Smooth muscle cell of the brain vasculature (primary cell): ENCODE results near the gene LAMA5.

Source experiments
- DNase-seq: peaks from one replicate; pipeline ENCODE4 v3.0.0-alpha.2; 2012; ENCODE audit warnings: low read depth, low spot score

The LAMA5 gene

GRCh38 chr20:62288535-62289105, 78.5 kb downstream of the LAMA5 start:
- no peak for DNase-seq

DNA sequence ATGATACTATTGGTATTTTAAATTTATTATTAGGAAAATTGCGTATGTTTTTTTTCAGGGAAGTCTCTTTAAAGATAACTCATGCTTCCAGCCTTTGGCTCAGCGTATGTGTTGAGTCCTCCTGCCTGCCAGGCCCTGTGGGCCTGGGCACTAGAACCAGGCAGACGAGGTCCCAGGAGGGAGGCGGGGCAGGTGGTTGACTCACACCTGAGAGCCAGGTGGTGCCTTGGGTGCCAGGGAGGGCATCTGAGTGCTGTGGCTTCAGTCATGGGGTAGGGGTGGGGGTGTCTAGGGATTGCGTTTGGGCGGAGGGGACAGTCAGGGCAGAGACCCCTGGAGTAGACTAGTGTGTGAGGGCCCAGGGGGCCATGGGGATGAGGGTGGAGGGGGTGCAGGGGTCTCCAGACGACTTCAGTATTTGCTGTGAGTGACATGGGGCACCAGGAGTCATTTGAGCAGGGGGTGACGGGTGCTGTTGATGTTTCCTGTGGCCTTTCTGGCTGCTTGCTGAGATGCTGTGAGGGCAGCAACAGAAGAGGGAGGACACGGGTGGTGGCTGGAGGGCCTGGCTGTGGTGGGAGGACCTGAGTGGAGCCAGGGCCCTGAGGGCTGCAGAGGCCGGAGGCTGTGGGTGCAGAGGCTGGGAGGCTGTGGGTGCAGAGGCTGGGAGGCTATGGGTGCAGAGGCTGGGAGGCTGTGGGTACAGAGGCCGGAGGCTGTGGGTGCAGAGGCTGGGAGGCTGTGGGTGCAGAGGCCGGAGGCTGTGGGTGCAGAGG, 79.2 kb downstream of the LAMA5 start:
- no peak for DNase-seq

GRCh38 chr20:62287129-62287528, 80.0 kb downstream of the LAMA5 start:
- no peak for DNase-seq

GRCh38 chr20:62286493-62287064, 80.5 kb downstream of the LAMA5 start:
- no peak for DNase-seq

- DNase-seq, result no peak
These were observed 81.4 kb downstream of the LAMA5 start for GRCh38 chr20:62285722-62286121.

- no peak for DNase-seq
These were observed 82.0 kb downstream of the LAMA5 start for GRCh38 chr20:62285151-62285550.

DNA sequence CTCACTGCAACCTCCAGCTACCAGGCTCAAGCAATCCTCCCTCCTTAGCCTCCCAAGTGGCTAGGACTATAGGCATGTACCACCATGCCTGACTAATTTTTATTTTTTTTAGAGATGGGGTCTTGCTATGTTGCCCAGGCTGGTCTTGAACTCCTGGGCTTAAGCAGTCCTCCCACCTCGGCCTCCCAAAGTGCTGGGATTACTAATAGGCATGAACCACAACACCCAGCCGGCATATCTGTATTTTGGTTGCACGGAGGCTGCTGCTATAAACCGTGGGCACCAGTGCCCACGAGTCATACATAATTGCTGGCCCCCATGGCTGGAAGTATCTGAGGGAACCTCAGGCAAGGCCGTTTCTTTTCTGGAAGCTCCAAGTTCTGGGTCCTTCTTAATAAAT, 82.7 kb downstream of the LAMA5 start:
- DNase-seq, result no peak

DNA sequence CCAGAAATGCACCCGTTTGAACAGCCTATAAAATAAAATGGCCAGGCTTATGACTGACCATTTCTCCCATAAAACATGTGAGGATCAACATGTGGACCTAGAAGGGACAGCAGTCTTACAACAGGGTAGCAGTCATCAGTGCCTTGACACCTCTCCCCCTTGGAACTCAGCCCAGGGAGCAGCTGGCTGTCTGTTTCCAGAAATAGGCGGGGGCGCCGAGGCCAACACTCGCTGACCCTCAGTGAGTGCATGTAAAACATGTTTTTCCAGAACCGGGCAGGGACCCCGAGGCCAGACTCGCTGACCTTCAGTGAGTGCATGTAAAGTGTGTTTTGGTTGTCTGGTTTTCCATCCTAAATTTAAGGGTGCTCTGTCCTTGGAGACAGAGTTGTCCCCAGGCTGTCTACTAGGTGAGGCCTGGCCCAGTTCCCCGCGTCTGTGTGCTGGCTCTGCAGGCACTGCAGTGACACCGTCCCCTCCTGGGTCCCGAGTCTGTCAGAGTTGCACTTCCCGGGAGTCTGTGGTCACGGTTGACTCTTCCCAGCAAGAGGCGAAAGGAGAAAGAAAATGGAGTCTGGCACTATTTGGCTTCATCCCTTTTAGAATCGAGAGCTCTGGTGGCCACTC, 84.1 kb downstream of the LAMA5 start:
- no peak for DNase-seq

- no peak for DNase-seq
These were observed 85.0 kb downstream of the LAMA5 start for GRCh38 chr20:62282103-62282502.

- no peak for DNase-seq
These were observed 85.8 kb downstream of the LAMA5 start for GRCh38 chr20:62281161-62281933.

DNA sequence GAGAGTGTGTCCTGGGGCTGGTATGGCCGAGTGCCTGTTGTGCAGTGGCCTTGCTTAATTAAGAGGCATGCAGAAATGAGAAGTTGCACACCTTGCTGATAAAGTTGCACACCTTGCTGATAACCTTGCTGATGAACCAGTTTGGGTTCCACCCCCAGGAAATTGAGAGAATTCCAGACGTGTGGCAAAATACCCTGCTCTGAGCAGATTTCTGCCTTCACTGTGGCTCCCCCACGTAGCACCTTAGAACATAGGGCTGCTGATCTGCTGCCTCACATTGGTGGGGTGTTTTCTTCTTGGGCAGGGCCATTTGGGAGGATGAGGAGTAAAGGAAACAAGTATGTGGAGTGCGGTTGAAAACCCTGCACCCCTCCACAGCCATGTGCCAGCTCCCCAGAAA, 86.8 kb downstream of the LAMA5 start:
- no peak for DNase-seq

- DNase-seq, result no peak
These were observed 89.9 kb downstream of the LAMA5 start for GRCh38 chr20:62277253-62277652.

- no peak for DNase-seq
These were observed 90.7 kb downstream of the LAMA5 start for GRCh38 chr20:62276439-62276838.

DNA sequence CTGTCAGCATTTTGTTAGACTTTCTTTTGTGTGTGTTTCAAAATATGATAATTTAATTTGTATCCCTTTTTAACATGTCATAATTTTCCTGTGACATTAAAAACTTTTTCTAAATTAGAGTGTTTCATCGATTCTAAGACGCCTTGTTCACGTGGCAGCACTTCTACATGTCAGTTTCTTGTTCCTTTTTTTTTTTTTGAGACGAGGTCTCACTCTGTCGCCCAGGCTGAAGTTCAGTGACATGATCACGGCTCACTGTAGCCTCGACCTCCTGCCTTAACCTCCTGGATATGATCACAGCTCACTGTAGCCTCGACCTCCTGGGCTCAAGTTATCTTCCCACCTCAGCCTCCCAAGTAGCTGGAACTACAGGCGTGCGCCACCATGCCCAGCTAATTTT, 91.9 kb downstream of the LAMA5 start:
- no peak for DNase-seq

DNA sequence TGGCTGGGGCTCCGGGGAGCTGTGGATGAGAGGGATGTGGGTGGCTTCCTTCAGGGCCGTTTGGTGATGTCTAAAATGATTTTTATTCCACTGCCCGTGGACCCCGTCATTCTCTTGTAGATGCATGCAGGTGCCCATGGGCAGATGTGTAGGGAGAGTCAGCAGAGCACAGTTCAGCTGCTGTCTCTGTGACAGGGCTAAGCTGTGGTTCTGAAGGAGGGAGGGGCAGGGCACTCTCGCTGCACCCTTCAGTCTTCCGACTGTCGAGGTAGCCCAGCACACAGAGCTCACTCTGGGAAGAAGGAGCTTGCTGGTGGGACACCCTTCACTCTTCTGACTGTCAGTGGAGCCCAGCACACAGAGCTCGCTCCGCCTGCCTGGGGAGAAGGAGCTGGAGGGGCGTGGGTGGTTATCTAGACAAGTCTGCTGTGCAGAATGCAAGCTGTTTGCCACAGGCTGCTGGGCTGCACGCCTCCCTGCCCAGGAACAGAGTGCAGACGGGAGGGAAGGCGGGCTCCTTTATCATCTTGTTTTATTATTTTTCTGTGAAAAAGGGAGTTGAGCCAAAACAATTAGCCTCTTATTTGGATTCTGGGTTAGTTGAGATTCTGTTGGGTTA, 92.7 kb downstream of the LAMA5 start:
- no peak for DNase-seq

DNA sequence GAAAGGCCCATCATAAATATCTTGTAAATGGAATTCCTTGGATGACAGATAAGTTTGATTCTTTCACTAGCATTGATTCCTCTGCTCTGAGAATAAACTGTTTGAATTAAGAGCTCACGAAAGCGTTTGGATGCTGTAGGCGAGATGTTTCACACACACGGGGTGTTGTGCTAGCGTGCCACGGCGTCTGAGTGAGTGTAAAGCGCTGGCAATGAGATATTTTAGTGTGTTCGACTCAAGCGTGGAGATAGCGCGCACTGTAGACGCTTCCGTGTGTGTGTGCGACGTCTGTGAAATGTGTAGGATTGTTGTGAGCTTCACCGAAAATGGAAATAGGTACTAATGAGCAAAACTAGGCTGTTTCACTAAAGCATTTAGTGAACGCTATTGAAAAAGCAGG, 93.7 kb downstream of the LAMA5 start:
- no peak for DNase-seq

- no peak for DNase-seq
These were observed 94.9 kb downstream of the LAMA5 start for GRCh38 chr20:62272200-62272599.

DNA sequence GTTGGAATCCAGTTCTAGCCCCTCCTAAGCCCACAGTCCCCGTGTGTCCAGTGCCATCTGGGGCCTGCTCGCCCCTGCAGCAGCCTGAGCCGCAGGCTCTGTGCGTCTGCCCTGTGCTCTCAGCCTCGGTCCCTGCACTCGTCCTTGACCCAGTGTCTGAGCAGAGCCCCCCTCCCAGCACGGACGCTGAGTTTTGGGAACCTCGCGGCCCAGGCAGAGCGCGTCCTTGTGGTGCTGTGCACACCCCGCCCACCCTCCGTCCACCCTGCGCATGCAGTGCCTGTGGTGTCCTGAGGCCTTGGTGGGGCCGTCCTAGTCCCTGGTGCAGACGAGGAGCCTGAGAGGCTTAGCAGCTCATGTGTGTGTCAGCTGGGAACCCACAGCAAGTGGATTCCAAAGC, 97.2 kb downstream of the LAMA5 start:
- DNase-seq, result no peak

DNA sequence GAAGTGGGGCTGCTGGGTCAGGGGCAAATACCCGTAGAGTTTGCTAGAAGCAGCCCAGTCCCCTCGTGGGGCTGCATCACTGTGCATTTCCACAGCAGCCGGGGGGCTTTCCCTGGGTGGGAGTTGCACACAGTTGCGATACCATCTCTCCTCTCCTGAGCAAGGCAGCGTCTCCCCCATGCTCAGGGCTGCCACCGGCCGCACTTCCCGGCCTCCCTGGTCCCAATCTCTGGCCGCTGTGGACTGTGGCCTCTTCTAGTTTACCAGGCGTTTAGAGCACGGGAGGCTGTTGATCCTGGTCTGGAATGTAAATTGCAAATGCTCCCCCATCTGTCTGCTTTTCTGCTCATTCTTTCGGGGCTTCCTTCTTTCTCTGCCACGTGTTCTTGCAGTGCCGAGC, 97.7 kb downstream of the LAMA5 start:
- no peak for DNase-seq

GRCh38 chr20:62268228-62268900, 98.7 kb downstream of the LAMA5 start:
- no peak for DNase-seq

DNA sequence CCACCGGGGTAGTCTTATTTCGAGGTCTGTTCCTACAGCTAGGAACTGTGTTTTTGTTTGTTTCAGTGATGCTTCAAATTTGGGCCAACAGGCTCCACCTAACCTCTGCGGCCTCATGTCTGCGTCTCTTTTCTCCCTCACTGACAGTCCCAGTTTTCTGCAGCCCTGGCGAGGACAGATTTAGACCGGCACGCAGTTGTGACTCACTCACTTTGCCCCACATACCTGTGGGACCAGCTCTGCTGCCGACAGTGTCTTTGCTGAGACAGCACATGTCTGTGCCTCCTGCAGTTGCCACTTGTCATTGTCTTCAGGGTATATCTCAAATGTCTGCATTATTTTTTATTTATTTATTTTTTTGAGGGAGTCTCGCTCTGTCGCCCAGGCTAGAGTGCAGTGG, 99.6 kb downstream of the LAMA5 start:
- DNase-seq, result no peak
